Spleen (tissue), 11 donors: ENCODE data around the gene KBTBD8. TPM values are rescaled to one million over a fixed set of nuclear protein-coding genes. Genes with fewer than 3 reads are reported as not detected.

Experiments
- DNase-seq: peaks from one replicate; pipeline ENCODE4 v3.0.0-alpha.2; 2020
- H3K27ac ChIP-seq, 8 donors: fragments of 200-600 bp; sonication (generic) in 7 of 8; 1 replicate in 4 of 8; 2 replicates in 4 of 8; pipeline versions ENCODE4 v1.5.0 to v1.8.0; 2016 to 2021; ENCODE audit warnings: inconsistent platforms in 4 of 8, mild to moderate bottlenecking in 4 of 8, moderate library complexity in 1 of 8
- H3K27me3 ChIP-seq, 7 donors: fragments of 200-600 bp; sonication (generic) in 6 of 7; replicated peaks in 1 of 7; 1 replicate in 4 of 7; 2 replicates in 3 of 7; pipeline versions ENCODE4 v1.5.0 to v1.8.0; 2016 to 2021; ENCODE audit warnings: inconsistent platforms in 3 of 7, mild to moderate bottlenecking in 1 of 7
- H3K36me3 ChIP-seq, 6 donors: fragments of 200-600 bp; sonication (generic) in 5 of 6; 1 replicate in 4 of 6; 2 replicates in 2 of 6; pipeline versions ENCODE4 v1.5.0 to v1.8.0; 2016 to 2021; ENCODE audit warnings: inconsistent platforms in 2 of 6
- H3K4me1 ChIP-seq, 6 donors: fragments of 200-600 bp; sonication (generic) in 5 of 6; 1 replicate in 3 of 6; 2 replicates in 3 of 6; pipeline versions ENCODE4 v1.5.0 to v1.8.0; 2016 to 2021; ENCODE audit warnings: inconsistent platforms in 3 of 6
- H3K4me3 ChIP-seq, 8 donors: fragments of 200-600 bp; sonication (generic) in 7 of 8; 1 replicate in 4 of 8; 2 replicates in 4 of 8; pipeline versions ENCODE4 v1.5.0 to v1.8.0; 2016 to 2021; ENCODE audit warnings: inconsistent platforms in 4 of 8, mild to moderate bottlenecking in 4 of 8, moderate library complexity in 2 of 8
- H3K9me3 ChIP-seq, 8 donors: fragments of 200-600 bp; sonication (generic) in 7 of 8; 1 replicate in 4 of 8; 2 replicates in 4 of 8; pipeline versions ENCODE4 v1.5.0 to v1.8.0; 2016 to 2021; ENCODE audit warnings: inconsistent platforms in 4 of 8
- CTCF ChIP-seq, 11 experiments: fragments of 200-600 bp in 7 of 11; fragments of 450-650 bp in 4 of 11; sonication (generic) in 4 of 11; IDR thresholded peaks in 8 of 11; conservative IDR thresholded peaks in 3 of 11; 1 replicate in 7 of 11; 2 replicates in 4 of 11; pipeline versions ENCODE4 v1.4.0 to v1.8.0; 2016 to 2021; ENCODE audit warnings: antibody characterized with exemption in 11 of 11, inconsistent platforms in 4 of 11, mild to moderate bottlenecking in 1 of 11
- POLR2A ChIP-seq, 3 donors: fragments of 450-650 bp; IDR thresholded peaks; one replicate each; pipeline ENCODE4 v1.5.1; 2017; ENCODE audit warnings: antibody characterized with exemption in 3 of 3, mild to moderate bottlenecking in 1 of 3
- POLR2AphosphoS5 ChIP-seq, 3 donors: sonication (generic); formaldehyde crosslinking; IDR thresholded peaks; one replicate each; pipeline ENCODE4 v1.5.1; 2017; ENCODE audit warnings: antibody characterized with exemption in 3 of 3
- WGBS, 5 donors: extraction: QIAGEN DNeasy Blood & Tissue Kit in 3 of 5; methylation state at CpG; one replicate each; pipeline versions ENCODE4 v1.1.5 to v1.1.7; 2013 to 2018; 5-methylcytosine and 5-hydroxymethylcytosine counted together
- intact Hi-C: fragments of 100-400 bp; cut with DNase I; formaldehyde crosslinking; loops from one replicate; pipeline ENCODE4 v1.15.0; 2023; ENCODE audit warnings: low total_unique reads
- polyA plus RNA-seq, 3 donors: library from polyadenylated mRNA; stranded (reverse); fragments of 200-250 nt; gene quantifications; one replicate each; pipeline ENCODE4 v1.2.1, GENCODE V29; 2013
- total RNA-seq, 7 donors: library from RNA; depleted of rRNA in 3 of 7; stranded (reverse); fragments of >200 nt in 3 of 7; fragmentation: NEBNext Ultra II Directional in 4 of 7; extraction: Animal tissue kit (Norgen Biotek cat#: 25700) in 4 of 7; gene quantifications; one replicate each; pipeline versions ENCODE4 v1.1.0 to v1.2.1, GENCODE V29; 2016 to 2021
- donor health status: healthy with polysubstance abuse.
- donor health status: DM: no; HTN: no; CAD: no; lungs with moderate emphysema.
- donor health status: DM: no; HTN: no; CAD: no.
- donor health status: Bipolar disorder and iron deficiency.
- donor health status: healthy.
- donor health status: DM: no; HTN: no; CAD: no.
- donor health status: DM: yes; HTN: yes; CAD: no.

The KBTBD8 gene
- total and polyA plus RNA-seq, 10 donors = 9.8 to 31.9 (median 12.7) TPM

DNA sequence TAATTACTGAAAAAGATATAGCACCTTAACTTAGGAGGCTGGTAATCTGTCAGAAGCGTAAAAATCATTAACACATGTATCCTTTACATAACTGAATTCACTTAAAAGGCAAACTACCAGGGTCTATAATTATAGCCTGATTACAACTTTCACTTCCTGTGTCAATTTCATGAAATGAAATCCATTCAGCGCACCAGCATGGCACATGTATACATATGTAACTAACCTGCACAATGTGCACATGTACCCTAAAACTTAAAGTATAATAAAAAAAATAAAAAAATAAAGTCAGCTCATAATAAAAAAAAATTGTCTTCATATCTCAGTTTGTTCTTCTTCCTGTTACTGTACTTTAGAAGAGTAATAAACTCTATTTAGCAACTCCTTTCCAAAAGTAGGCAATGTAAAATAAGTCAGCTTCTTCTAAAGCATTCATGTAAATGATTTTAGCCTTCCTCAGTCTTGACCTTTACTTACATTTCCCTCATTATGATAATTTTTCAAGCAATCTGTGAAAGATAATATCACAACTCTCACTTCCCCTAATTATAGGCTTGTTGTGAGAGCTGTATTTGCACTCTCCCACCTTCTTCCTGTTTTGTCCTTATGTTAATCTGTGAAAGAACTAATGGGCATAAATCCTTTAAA lies 50.1 kb downstream of the KBTBD8 start:
- 48 to 74% (median 62%) methylated on average over 2 of the region's 2 CpGs for WGBS, 5 donors
- H3K27me3 ChIP-seq = no peaks in the 10 kb centered on the region
- no peak overlapping the region for H3K4me3 ChIP-seq
- peaks cover 0 to 42% (median 12%) of the 10 kb centered on the region in 6 donors for H3K4me1 ChIP-seq
- TF ChIP-seq CTCF (IDR thresholded peaks at IDR 0.05 in 8 of 11, conservative IDR thresholded peaks at IDR 0.05 in 3 of 11) = no peak
- DNase-seq = no peak
- intact Hi-C loops = no loop called here
- H3K36me3 ChIP-seq = no peaks in the 10 kb centered on the region
- peak overlapping the region; percentile 6 to 81 (median 66) for H3K27ac ChIP-seq
- H3K9me3 ChIP-seq = peaks cover 0 to 14% (median 3%) of the 10 kb centered on the region in 8 donors

GRCh38 chr3:67048715-67049074 lies 50.6 kb downstream of the KBTBD8 start:
- no peaks in the 10 kb centered on the region for H3K36me3 ChIP-seq
- intact Hi-C loops = no loop called here
- H3K9me3 ChIP-seq = peaks cover 0 to 14% (median 3%) of the 10 kb centered on the region in 8 donors
- peaks cover 0 to 42% (median 12%) of the 10 kb centered on the region in 6 donors for H3K4me1 ChIP-seq
- DNase-seq = no peak
- H3K4me3 ChIP-seq = no peak overlapping the region
- TF ChIP-seq POLR2AphosphoS5 (IDR thresholded peaks at IDR 0.05) (no peak), POLR2A (IDR thresholded peaks at IDR 0.05) (no peak), CTCF (IDR thresholded peaks at IDR 0.05 in 8 of 11, conservative IDR thresholded peaks at IDR 0.05 in 3 of 11) (no peak)
- 62 to 80% (median 68%) methylated on average over 3 of the region's 3 CpGs for WGBS, 5 donors
- peak overlapping the region in 6 of 8 donors; percentile 36 to 81 (median 69) for H3K27ac ChIP-seq
- no peaks in the 10 kb centered on the region for H3K27me3 ChIP-seq

DNA sequence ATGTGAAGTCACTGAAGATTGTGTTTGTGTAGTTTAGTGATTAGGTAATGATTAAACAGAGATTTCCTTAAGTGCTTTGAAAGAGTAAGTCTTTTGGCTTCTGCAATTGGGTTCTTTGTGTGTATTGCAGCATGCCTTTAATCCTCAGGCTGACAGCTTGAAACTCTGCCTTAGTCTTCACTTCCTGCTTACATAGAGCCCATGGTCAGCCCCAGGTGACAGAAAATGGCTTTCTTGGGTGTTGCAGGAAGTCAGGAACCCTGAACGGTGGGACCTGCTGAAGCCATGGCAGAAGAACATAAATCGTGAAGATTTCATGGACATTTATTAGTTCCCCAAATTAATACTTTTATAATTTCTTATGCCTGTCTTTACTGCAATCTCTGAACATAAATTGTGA lies 61.3 kb downstream of the KBTBD8 start:
- H3K27me3 ChIP-seq = no peaks in the 10 kb centered on the region
- H3K9me3 ChIP-seq = peaks cover 0 to 12% (median 0%) of the 10 kb centered on the region in 8 donors
- no peak overlapping the region for H3K27ac ChIP-seq
- H3K4me3 ChIP-seq = no peak overlapping the region
- H3K36me3 ChIP-seq = no peaks in the 10 kb centered on the region
- no peak for TF ChIP-seq POLR2A (IDR thresholded peaks at IDR 0.05)
- DNase-seq = no peak
- intact Hi-C loops = no loop called here
- 68 to 84% (median 79%) methylated on average over 2 of the region's 2 CpGs for WGBS, 5 donors
- no peaks in the 10 kb centered on the region for H3K4me1 ChIP-seq
